ENCODE data around the gene ADAT3. TPM values are rescaled to one million over a fixed set of nuclear protein-coding genes. Genes with fewer than 3 reads are reported as not detected.

The ADAT3 gene
- total and polyA plus RNA-seq, 11 donors: 1.2 to 5.1 (median 1.9) TPM

- no peak for TF ChIP-seq CTCF (IDR thresholded peaks at IDR 0.05)
- DNase-seq (no peak), ATAC-seq (no peak)
- Histone ChIP-seq H3K9me3 (no peaks in the 10 kb centered on the region), H3K4me3 (peak overlapping the region in 1 of 12 donors; percentile 79), H3K27ac (peak overlapping the region in 1 of 12 donors; percentile 93), H3K27me3 (no peaks in the 10 kb centered on the region), H3K4me1 (peaks cover 3 to 64% (median 27%) of the 10 kb centered on the region in 12 donors), H3K36me3 (peaks cover 0 to 4% (median 0%) of the 10 kb centered on the region in 9 donors)
- intact Hi-C loops (cut with DNase I): no loop called here
- WGBS, 4 donors: 84 to 91% (median 87%) methylated on average over 18 to 42 of the region's 42 CpGs
These were observed 39.1 kb downstream of the ADAT3 start for GRCh38 chr19:1944088-1944915.

- H3K4me1 ChIP-seq: peaks cover 0 to 57% (median 19%) of the 10 kb centered on the region in 12 donors
- TF ChIP-seq CTCF (IDR thresholded peaks at IDR 0.05): no peak
- no peak overlapping the region for H3K27ac ChIP-seq
- no peaks in the 10 kb centered on the region for H3K9me3 ChIP-seq
- 90 to 94% (median 93%) methylated on average over 8 to 30 of the region's 30 CpGs for WGBS, 4 donors
- intact Hi-C loops (cut with DNase I): no loop called here
- ATAC-seq (no peak), DNase-seq (no peak)
- peaks cover 0 to 11% (median 0%) of the 10 kb centered on the region in 9 donors for H3K36me3 ChIP-seq
- H3K27me3 ChIP-seq: no peaks in the 10 kb centered on the region
- no peak overlapping the region for H3K4me3 ChIP-seq
These were observed 39.8 kb downstream of the ADAT3 start for GRCh38 chr19:1944916-1945561.

- peak; percentile 29 to 65 (median 49) for TF ChIP-seq CTCF (IDR thresholded peaks at IDR 0.05)
- no peak for TF ChIP-seq POLR2A (IDR thresholded peaks at IDR 0.05)
- Histone ChIP-seq H3K27ac (no peak overlapping the region), H3K4me1 (peaks cover 0 to 53% (median 17%) of the 10 kb centered on the region in 12 donors), H3K4me3 (no peak overlapping the region), H3K27me3 (no peaks in the 10 kb centered on the region), H3K9me3 (no peaks in the 10 kb centered on the region), H3K36me3 (peaks cover 0 to 11% (median 0%) of the 10 kb centered on the region in 9 donors)
- 44 to 73% (median 65%) methylated on average over 18 of the region's 18 CpGs for WGBS, 4 donors
- DNase-seq: peak in 1 of 5 donors; percentile 49
- no peak for ATAC-seq
- intact Hi-C loops (cut with DNase I): no loop called here
These were observed 40.7 kb downstream of the ADAT3 start for GRCh38 chr19:1945899-1946298.

- Histone ChIP-seq H3K9me3 (no peaks in the 10 kb centered on the region), H3K4me3 (no peak overlapping the region), H3K27ac (no peak overlapping the region), H3K27me3 (no peaks in the 10 kb centered on the region), H3K36me3 (peaks cover 0 to 21% (median 0%) of the 10 kb centered on the region in 9 donors), H3K4me1 (peaks cover 0 to 47% (median 13%) of the 10 kb centered on the region in 12 donors)
- ATAC-seq (peak in 1 of 4 donors; percentile 8), DNase-seq (no peak)
- intact Hi-C loops (cut with DNase I): no loop called here
- 76 to 89% (median 86%) methylated on average over 11 to 34 of the region's 34 CpGs for WGBS, 4 donors
- TF ChIP-seq CTCF (IDR thresholded peaks at IDR 0.05): no peak
- no peak for TF ChIP-seq POLR2A (IDR thresholded peaks at IDR 0.05)
These were observed 42.5 kb downstream of the ADAT3 start for GRCh38 chr19:1947651-1948209.
